Measurements from ENCODE around the gene SORCS2.

Gene SORCS2

DNA sequence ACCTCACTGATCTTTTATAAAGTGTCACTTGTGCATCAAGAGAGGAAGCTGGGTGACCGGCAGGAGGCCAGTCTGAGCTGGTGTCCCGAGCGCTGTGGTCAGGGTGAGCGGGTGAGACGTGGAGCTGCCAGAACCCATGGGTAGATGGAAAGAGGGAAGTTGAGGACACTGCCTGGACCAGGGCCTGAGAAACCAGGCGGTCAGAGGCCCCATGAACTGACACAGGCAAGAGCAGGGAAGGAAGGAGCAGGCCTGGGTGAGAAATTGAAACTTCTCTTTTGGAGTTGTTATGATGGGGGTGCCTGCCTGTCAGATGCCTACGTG is 554.7 kb downstream of the SORCS2 start:
- DNase-seq, result peak; percentile 5

DNA sequence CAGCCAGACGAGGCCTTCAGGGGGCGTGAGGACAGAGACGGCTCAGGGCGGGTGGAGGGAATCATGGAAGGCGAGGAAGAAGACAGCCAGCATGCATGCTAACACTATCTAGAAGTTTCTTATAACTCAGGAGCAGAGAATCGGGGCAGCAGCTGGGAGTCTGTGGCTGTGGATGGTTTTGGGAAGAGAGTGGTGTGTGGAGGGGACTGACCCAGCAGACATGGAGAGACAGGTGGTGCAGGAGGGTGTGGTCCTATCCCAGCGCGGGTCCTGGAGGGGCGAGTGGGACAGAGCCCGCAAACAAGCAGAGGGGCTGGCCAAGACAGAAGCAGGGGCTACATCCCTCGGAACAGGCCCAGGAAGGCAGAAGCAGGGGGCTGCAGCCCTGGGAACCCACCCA is 555.2 kb downstream of the SORCS2 start:
- DNase-seq, result no peak

DNA sequence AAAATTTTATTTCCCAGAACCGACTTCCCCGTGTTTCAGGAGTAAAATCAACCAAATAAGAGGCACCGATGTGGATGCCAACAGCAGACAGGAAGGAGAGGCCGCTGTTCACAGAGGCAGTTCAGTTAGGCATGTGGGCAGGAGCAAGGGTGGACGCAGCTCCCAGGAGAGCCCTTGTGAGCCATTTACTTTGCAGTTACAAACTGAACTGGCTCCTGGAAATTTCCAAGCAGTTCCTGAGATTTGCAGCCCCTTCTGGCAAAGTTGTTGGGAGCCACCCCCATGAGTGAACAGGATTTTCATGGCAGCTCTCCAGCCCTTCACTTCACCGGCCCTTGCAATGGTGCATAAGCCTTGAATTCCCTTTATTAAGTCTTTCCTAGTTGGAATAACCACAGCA is 558.2 kb downstream of the SORCS2 start:
- no peak for DNase-seq

DNA sequence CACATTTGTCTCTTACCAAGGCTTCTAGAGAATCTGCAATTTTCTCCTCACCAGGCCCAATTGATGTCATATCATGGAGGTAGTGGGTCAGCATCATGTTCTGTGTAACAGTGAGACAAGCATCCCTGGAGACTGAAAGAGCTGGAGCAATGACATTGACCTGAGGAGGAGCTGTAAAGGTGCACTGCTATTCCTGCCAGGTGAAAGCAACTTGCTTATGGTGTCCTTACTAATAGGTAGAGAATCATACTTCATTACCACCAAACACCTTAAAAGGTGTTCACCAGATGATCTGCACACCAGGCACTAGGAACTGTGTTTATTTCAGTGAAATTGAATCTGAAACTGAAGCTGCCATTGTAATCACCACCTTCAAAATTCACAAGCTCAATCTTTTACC is 558.6 kb downstream of the SORCS2 start:
- DNase-seq, result no peak

DNA sequence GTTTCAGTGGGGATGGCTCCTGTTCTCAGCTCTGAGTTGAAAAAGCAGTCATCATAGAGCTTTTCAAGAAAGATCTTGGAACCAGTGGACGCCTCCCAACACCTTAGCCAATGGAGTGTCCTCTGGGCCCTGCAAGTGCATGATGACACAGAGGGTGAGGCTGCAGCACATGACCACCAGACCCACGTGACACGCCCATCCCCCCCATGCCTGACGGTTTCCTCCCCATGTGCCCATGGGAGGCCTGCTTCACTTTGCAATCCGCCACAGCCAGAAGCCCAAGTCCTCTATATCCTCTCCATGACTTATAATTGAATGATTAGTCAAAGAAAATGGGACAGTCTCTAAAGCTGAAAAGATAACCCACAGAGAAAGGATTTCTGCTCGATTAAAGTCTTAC is 560.3 kb downstream of the SORCS2 start:
- DNase-seq, result no peak

DNA sequence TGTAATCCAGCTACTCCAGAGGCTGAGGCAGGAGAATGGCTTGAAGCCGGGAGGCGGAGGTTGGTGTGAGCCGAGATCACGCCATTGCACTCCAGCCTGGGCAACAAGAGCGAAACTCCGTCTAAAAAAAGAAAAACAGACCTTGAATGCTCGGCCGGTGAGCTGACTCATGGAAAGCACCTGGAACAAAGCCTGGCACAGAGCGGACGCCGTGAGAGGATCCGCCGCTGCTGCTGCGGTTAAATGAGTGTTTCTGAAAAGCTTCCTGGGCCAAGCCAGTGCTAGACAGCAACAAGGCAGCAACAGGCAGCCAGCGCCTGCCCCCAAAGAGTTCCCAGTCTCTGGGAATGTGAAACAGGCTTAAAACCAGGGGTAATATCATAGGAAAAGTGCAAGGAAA is 560.9 kb downstream of the SORCS2 start:
- no peak for DNase-seq

DNA sequence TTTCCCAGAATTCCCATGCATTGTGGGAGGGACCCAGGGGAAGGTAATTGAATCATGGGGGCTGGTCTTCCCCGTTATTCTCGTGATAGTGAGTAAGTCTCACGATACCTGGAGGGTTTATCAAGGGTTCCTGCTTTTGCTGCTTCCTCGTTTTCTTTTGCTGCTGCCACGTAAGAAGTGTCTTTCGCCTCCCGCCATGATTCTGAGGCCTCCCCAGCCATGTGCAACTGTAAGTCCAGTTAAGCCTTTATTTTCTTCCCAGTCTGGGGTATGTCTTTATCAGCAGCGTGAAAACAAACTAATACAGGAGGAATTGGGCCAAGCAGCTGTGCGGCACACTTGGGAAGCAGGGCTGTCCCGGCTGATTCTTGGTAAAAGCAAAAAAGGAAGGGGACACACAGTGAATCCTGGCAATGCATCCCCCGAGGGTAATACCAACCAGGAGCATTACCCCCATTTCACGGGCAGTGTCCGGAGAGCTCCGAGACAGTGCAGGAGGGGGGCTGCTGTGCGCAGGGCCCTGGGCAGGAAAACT is 561.7 kb downstream of the SORCS2 start:
- no peak for DNase-seq

DNA sequence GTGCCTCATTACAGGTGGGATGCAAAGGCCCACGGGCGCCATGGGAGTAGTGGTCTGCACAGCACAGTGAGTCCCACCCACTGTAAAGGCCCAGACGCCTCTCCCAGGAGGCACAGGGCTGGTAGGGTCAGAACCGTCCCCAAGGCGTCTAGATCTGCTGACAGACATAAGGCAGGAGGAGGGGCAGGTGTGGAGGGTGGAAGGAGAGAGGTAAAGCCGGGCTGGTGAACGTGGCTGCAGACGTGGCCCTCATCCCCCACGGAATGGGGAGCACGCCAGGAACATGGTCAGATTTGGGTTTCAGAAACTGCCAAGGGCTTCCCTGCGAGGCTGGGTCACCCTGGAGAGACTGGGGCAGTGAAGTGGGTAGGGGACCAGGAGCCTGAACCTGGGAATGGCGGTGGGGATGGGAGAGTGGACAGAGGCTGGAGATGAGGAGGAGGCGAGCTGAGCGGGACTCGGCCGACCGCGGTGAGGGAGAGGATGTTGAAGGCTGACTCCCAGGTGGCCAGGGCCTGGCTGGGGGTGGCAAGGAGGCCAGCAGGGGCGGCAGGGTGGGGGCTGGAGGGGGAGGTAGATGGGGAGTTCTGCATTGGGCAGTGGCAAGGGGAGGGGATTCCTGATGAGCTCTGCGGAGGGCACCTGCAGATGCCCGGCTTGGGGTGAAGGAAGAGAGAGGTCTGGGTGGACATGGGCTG is 562.4 kb downstream of the SORCS2 start:
- no peak for DNase-seq

DNA sequence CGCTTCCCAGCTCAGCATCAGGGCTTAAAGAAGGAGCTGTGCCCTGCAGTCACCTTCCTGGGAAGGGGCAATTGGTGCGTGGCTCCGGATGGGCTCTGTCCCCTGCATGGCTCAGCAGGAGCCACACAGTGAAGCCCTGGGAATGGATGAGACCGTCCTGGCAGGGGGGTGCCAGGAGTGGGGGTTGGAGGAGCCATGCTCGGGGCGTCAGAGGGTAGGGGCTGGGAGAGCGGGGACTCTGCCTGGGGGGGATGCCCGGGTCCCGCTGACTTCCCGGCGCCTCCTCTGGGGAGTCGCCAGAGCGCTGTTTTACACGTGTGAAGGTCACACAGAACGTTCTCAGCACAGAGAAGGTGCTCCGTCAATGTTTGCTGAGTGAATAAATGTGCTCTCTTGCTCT is 563.2 kb downstream of the SORCS2 start:
- DNase-seq, result no peak

DNA sequence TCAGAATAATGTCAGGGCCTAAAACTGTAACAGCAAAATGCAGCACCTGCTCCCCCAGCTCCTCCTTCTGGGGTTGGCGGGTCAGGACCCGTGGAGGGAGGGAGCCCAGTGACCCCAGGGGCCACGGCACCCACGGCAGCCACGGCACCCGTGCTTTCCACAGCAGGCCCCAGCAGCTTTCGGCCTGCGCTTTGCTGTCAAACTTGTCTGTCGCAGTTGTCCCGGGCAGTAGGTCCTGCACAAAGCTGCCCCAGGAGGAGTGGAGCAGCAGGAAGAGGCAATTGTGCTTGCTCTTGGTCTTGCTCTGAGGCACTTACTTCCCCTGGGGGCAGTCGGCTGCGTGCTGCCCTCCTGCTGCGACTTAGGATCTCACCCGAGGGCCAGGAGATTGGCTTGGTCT is 563.7 kb downstream of the SORCS2 start:
- no peak for DNase-seq

DNA sequence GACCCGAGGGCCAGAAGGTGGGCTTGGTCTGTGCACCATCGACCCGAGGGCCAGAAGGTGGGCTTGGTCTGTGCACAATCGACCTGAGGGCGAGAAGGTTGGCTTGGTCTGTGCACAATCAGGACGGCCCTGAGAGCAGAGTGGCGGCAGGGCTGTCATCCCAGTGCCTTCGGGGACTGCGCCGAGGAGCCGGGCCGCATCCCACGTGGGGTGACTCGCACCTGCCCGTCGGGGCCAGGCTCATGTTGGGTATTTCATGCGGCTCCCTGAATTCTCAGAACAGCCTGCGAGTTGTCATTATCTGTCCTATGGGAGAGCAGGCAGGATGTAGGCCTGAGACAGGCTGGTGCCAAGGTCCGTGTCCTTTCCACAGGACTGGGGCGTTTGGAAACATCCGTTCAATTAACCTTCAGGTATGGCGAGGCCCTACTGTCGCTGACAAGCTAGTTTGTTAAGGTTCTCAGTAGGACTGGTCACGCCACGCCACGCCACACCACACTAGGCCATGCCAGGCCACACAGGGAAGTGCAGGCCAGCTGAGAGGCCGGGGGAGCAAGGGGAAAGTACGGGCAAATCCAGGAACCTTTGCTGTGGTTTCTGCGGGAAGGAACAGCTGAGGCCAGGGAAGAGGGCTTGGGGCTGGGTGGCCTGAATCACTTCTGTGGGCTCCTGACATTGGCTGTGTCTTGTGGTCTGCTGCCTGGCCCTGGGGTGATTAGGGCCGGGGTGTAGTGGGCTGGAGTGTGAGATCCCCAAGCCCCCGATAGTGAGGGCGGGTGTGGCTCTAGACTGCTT is 564.4 kb downstream of the SORCS2 start:
- DNase-seq, result no peak

DNA sequence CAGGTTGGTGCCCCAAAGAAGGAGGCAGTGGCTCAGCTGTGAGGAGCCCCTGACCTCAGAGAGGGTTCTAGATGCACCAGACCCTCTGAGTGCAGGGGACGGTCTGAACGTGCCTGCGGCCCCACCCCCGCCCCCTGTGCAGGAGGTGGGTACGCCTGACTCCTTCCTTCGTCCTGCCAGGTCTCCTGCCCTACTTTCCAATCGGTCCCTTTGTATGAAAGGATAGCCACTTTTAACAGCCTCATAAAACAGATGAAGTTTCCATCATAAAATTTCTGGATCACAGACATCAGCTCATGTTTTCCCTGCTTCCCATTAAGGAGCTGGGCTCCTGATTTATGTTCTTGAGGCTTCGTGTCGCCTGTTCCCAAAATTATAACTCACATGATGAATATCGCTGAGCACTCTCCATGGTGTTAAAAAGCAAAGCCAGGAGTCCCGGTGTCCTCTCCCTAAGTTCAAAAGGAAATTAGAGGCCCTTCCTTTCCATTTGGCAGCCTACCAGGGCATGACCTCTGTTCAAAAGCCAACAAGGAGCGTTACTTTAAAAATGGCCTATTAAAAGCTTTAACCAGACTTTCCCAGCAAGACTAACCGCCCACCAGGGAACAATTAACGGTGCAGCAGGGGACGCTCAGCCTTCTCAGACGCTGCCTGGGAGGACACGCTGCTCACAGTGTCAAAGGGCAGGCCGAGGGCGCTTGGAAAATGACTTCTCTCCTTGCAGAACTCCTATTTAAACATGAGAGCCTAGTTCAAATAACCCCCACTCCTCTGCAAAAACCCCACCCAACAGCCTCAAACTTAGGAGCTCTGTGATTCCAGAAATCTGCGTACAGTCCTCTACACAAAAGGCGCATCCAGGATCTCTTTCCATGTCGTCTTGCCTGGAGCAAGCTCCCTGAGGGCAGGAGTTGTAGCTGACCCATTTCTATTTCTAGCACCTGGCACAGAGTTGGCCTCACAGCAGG is 565.4 kb downstream of the SORCS2 start:
- no peak for DNase-seq

DNA sequence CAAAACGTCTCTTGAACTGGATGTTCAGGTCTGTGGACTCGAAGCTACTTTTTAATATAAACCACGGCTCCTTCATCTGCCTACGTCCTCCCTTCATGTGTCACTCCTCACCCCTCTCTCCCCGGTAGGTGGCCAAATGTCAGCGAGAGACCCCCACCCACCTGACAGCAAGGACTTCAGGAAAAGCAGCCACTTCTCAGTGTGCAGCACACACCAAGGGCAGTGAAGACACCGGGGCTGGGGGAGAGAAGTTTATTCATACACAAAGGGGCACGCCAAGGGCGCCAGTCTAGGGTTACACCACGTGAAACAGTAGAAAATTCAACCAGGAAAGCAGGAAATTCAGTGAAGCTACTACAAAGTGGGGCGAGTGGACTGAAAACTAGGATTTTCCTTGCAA is 566.1 kb downstream of the SORCS2 start:
- no peak for DNase-seq

DNA sequence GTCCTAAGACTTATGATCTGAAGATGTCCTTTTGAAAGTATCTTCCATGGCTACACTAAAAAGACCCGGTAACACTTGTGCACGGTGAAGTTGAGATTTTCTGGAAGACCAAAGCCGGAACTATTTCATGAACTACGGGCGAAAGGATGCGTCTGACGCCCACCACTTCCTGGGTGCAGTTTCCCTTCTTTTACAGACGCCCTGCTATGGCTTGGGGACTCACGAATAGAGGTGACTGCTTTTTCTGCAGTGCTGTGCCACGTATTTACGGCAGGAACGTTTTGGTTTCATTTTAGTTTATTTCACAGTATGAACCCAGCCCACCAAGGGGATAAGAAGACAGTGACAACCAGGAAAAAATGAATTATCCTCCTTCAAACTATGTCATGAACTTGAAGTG is 566.9 kb downstream of the SORCS2 start:
- peak; percentile 49 for DNase-seq

DNA sequence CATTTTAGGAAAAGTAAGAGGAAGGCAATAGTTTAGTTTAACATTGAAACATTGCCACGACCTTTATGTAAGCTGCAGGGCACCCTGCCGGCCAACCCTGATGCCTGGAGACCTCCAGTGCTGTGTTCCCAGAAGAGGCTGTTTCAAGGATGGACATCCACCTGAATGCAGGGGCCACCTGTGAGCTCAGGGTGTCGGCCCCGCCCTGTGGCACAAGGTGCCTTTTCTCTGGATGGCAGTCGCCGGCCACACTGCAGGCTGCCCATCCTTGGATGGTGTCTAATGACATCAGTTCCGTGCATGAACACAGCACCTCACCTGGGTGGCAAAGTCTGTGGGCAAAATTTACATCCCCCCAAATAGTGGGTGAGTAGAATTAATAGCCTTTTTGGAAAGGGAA is 567.3 kb downstream of the SORCS2 start:
- no peak for DNase-seq

DNA sequence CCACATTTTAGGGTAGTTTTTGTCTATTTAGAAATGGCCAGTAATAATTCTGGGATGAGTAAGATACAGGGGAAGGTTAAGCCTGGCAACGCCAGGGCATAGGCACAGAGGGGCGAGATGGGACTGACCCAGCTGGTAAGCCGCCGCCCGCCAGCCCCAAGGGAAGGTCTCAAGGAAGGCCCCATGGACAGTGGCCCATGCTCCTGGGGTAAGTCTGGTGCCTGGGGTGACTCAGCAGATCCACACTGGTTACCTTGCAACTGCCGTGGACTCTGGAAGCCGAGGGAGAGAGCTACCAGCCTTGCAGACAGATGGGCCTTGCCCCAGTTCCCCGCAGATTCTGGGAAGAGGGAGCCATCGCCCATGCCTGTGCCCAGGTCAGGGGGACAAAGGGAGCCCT is 567.9 kb downstream of the SORCS2 start:
- no peak for DNase-seq

DNA sequence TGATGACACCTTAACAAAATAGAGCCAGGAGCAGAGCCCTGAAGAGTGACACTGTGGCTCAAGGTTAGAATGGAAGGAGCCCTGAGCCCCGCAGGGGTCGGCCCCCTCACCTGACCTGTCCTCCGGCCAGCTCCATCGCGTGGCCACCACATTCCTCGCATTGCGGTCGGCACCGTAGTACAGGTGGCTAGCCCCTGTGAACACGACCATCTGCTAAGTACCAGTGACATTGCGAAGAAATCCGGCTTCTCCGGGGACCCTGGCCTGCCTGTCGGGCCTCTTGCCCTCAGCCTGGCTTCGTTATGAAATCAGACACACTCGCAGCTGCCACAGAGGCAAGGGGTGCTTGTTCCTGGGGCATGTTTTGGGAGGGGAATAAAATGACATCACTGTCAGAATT is 568.4 kb downstream of the SORCS2 start:
- no peak for DNase-seq

DNA sequence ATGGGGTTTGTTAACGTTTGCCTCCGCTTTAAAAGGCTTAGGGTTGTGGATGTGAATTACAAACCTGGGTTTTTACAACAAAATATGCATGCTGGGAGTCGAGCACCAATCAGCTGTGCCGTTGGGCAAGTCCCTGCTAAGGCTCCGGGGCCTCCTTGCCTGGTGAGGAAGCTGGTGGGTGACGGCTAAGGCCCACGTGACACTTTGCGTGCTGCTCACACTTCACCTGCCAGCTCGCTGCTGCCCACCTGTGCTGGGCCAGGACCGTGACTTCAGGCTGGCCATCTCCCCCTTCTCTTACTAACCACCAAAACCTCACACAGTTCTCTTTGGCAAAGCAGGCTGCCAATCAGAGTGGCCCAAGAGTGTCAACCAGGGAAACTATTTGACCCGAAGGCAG is 569.0 kb downstream of the SORCS2 start:
- no peak for DNase-seq

DNA sequence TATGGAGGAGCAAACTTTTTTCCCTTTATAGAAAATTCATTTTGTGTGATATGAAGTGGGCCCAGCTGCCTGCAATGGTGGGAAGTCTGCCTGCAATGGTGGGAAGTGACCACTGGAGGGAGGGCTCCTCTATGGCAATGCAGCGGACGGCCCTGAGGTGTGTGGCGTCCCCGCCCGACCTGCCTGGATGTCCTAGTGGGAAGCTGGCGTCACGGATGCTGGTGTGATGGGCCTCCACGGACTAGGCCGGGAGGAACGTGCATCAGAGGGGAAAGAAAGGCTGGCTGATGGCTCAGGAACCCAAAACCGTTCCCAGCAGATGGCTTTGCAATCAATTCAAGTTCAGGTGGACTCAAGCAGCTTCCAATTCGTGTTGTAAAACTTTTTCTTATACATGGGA is 569.4 kb downstream of the SORCS2 start:
- DNase-seq, result peak; percentile 29

DNA sequence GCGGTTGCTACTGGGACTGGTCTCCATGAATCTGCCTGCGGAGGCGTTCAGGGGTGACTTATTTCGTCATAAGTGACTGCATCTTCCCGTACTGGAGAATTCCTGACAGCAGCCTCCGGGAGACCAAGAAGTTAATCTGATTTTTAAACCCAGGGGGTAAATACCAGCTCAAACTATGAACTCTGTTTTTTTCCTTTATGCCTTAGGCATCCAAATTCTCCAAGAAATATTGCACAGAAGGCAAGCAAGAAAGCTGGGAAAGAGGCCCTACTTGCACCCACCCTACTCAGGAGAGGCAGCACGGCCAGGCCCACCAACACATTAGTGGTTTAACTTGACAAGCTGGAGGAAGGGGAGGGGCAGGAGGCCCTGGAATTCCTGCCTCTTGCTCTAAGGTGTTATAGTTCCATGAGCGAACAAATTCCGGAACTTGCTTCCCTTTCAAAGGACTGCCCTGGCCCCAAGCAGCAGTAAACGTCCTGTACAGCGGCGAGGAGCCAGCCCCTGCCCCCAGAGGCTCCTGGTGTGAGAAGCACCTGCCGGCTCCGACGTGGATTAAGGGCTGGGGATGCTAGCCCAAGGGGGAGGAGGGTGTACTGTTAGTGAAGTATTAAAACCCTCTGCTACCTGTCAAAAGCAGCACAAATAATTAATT is 570.2 kb downstream of the SORCS2 start:
- DNase-seq, result no peak

DNA sequence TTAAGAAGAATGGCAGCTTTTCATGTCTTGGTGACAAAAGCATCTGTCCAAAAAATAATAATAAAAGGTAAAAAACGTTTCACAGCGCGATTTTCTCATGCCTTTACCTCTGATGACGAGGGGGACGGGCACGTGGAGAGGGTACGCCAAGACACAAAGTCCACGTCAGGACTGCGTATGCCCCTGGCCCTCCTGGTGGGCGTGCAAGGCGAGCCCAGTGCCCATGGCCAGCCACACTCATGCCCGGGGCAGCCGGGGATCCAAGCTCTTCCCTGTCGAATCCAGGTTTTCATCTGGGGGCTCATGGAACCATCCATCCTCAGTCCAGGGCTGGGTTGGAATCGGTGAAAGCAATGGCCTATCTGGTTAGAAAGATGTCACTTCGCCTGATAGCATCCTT is 570.8 kb downstream of the SORCS2 start:
- DNase-seq, result no peak

DNA sequence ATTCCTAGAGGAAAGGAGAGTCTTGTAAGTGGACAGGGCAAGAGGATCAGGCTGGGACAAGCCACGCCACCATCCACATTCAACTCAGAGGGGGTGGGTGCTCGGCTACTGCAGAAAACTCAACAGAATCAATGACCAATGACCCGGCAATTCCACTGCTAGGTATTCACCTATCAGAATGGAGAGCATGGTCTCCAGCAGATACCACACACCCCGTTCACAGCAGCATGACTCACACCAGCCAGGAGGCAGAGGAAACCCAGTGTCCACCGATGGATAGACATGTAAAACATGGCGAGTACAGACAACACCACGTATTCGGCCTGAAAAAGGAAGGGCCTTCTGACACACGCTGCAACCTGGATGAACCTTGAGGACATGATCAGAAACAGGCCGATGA is 571.5 kb downstream of the SORCS2 start:
- no peak for DNase-seq

DNA sequence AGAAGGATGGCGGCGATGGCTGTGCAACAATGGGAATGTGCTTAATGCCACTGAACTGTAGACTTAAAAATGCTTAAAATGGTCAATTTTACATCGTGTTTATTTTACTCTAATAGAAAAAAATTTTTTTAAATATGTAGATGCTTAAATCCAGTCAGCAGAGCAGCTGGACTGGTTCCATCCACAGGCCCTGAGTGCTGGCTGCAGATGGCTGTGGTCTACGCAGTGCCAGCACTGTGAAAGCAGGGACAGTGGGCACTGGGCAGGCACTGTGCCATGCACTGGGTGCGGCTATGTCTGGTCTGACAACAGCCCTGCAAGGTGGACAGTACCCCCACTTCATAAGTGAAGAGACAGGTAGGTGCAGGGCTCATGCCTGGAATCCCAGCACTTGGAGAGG is 572.1 kb downstream of the SORCS2 start:
- DNase-seq, result no peak

Measured in CD4-positive, alpha-beta T cell treated with Interferon gamma for 1 hour (primary cell).